NCI-H2171 treated with DMSO at 0.1 percent for 48 hours (cell line): ENCODE results near the gene BMAL1.

Source experiments
- DNase-seq: peaks from one replicate; lab custom pipeline; 2025; lab: John Stamatoyannopoulos, UW

The BMAL1 gene

GRCh38 chr11:13261591-13262061 is 16.0 kb upstream of the BMAL1 start:
- no peak for DNase-seq

- no peak for DNase-seq
Observed at GRCh38 chr11:13262096-13262495, 15.5 kb upstream of the BMAL1 start.

GRCh38 chr11:13268791-13269190 is 8.8 kb upstream of the BMAL1 start:
- DNase-seq, result no peak

GRCh38 chr11:13269775-13270174 is 7.8 kb upstream of the BMAL1 start:
- no peak for DNase-seq

- DNase-seq, result no peak
Observed at GRCh38 chr11:13271060-13271693, 6.4 kb upstream of the BMAL1 start.

GRCh38 chr11:13276454-13276831 is 1.1 kb upstream of the BMAL1 start:
- no peak for DNase-seq

- peak; percentile 87 for DNase-seq
Observed at GRCh38 chr11:13276832-13277767, 490 bp upstream of the BMAL1 start.

- DNase-seq, result peak; percentile 5
Observed at GRCh38 chr11:13278609-13279486, 1.3 kb downstream of the BMAL1 start.

- DNase-seq, result no peak
Observed at GRCh38 chr11:13279487-13279834, 1.9 kb downstream of the BMAL1 start.

GRCh38 chr11:13280092-13280722 is 2.6 kb downstream of the BMAL1 start:
- no peak for DNase-seq

- no peak for DNase-seq
Observed at GRCh38 chr11:13280777-13281176, 3.2 kb downstream of the BMAL1 start.

GRCh38 chr11:13283636-13284035 is 6.0 kb downstream of the BMAL1 start:
- no peak for DNase-seq

- no peak for DNase-seq
Observed at GRCh38 chr11:13284776-13285588, 7.4 kb downstream of the BMAL1 start.

- no peak for DNase-seq
Observed at GRCh38 chr11:13286279-13286821, 8.8 kb downstream of the BMAL1 start.

GRCh38 chr11:13287036-13287435 is 9.4 kb downstream of the BMAL1 start:
- DNase-seq, result no peak

GRCh38 chr11:13287681-13288080 is 10.1 kb downstream of the BMAL1 start:
- no peak for DNase-seq

- no peak for DNase-seq
Observed at GRCh38 chr11:13288375-13289029, 10.9 kb downstream of the BMAL1 start.

GRCh38 chr11:13289081-13289480 is 11.5 kb downstream of the BMAL1 start:
- no peak for DNase-seq

- DNase-seq, result no peak
Observed at GRCh38 chr11:13290221-13290980, 12.8 kb downstream of the BMAL1 start.
